Measurements from ENCODE around the gene CCDC172. TPM values are rescaled to one million over a fixed set of nuclear protein-coding genes. Genes with fewer than 3 reads are reported as not detected.

Gene CCDC172
- total RNA-seq, 2 donors from 2014 or later, result not detected

GRCh38 chr10:116307455-116307854 is 16.8 kb upstream of the CCDC172 start:
- no peak overlapping the region for H3K27ac Mint-ChIP-seq
- H3K4me1 Mint-ChIP-seq (ENCODE audit: low read depth), result no peaks in the 10 kb centered on the region
- H3K4me3 Mint-ChIP-seq, result no peak overlapping the region
- H3K9me3 Mint-ChIP-seq, result peaks cover 0 to 1% of the 10 kb centered on the region in 2 donors
- peaks cover 0 to 1% of the 10 kb centered on the region in 2 donors for H3K36me3 Mint-ChIP-seq (ENCODE audit: insufficient read depth in 2 of 2)
- DNase-seq (no peak), ATAC-seq (replicated peaks in 1 of 2) (no peak)
- no peaks in the 10 kb centered on the region for H3K27me3 Mint-ChIP-seq (ENCODE audit: low read depth)

- Mint-ChIP-seq H3K9me3 (peaks cover 1 to 2% of the 10 kb centered on the region in 2 donors), H3K27ac (no peak overlapping the region), H3K4me3 (no peak overlapping the region), H3K4me1 (ENCODE audit: low read depth) (no peaks in the 10 kb centered on the region), H3K36me3 (ENCODE audit: insufficient read depth in 2 of 2) (no peaks in the 10 kb centered on the region), H3K27me3 (ENCODE audit: low read depth) (no peaks in the 10 kb centered on the region)
- no peak for ATAC-seq (replicated peaks in 1 of 2)
- DNase-seq, result no peak
These were observed 13.2 kb upstream of the CCDC172 start for GRCh38 chr10:116311016-116311415.

- Mint-ChIP-seq H3K36me3 (ENCODE audit: insufficient read depth in 2 of 2) (no peaks in the 10 kb centered on the region), H3K4me1 (ENCODE audit: low read depth) (no peaks in the 10 kb centered on the region), H3K4me3 (no peak overlapping the region), H3K9me3 (peaks cover 0 to 2% of the 10 kb centered on the region in 2 donors), H3K27ac (no peak overlapping the region), H3K27me3 (ENCODE audit: low read depth) (no peaks in the 10 kb centered on the region)
- DNase-seq (no peak), ATAC-seq (replicated peaks in 1 of 2) (no peak)
These were observed 12.3 kb upstream of the CCDC172 start for GRCh38 chr10:116311706-116312490.

GRCh38 chr10:116312548-116312947 is 11.7 kb upstream of the CCDC172 start:
- DNase-seq (no peak), ATAC-seq (replicated peaks in 1 of 2) (no peak)
- H3K9me3 Mint-ChIP-seq, result peaks cover 0 to 2% of the 10 kb centered on the region in 2 donors
- H3K4me1 Mint-ChIP-seq (ENCODE audit: low read depth), result no peaks in the 10 kb centered on the region
- no peak overlapping the region for H3K4me3 Mint-ChIP-seq
- no peaks in the 10 kb centered on the region for H3K27me3 Mint-ChIP-seq (ENCODE audit: low read depth)
- no peak overlapping the region for H3K27ac Mint-ChIP-seq
- H3K36me3 Mint-ChIP-seq (ENCODE audit: insufficient read depth in 2 of 2), result no peaks in the 10 kb centered on the region

- Mint-ChIP-seq H3K36me3 (ENCODE audit: insufficient read depth in 2 of 2) (no peaks in the 10 kb centered on the region), H3K9me3 (peaks cover 0 to 2% of the 10 kb centered on the region in 2 donors), H3K4me3 (no peak overlapping the region), H3K27me3 (ENCODE audit: low read depth) (no peaks in the 10 kb centered on the region), H3K27ac (no peak overlapping the region), H3K4me1 (ENCODE audit: low read depth) (no peaks in the 10 kb centered on the region)
- ATAC-seq (replicated peaks in 1 of 2), result no peak
- no peak for DNase-seq
These were observed 7.7 kb upstream of the CCDC172 start for GRCh38 chr10:116316503-116316902.

GRCh38 chr10:116324951-116325635 is 845 bp downstream of the CCDC172 start:
- H3K4me1 Mint-ChIP-seq (ENCODE audit: low read depth), result no peaks in the 10 kb centered on the region
- no peaks in the 10 kb centered on the region for H3K9me3 Mint-ChIP-seq
- H3K27ac Mint-ChIP-seq, result no peak overlapping the region
- ATAC-seq (replicated peaks in 1 of 2) (no peak), DNase-seq (no peak)
- no peak overlapping the region for H3K4me3 Mint-ChIP-seq
- no peaks in the 10 kb centered on the region for H3K27me3 Mint-ChIP-seq (ENCODE audit: low read depth)
- no peaks in the 10 kb centered on the region for H3K36me3 Mint-ChIP-seq (ENCODE audit: insufficient read depth in 2 of 2)

- DNase-seq (no peak), ATAC-seq (replicated peaks in 1 of 2) (no peak)
- H3K36me3 Mint-ChIP-seq (ENCODE audit: insufficient read depth in 2 of 2), result no peaks in the 10 kb centered on the region
- no peaks in the 10 kb centered on the region for H3K4me1 Mint-ChIP-seq (ENCODE audit: low read depth)
- no peaks in the 10 kb centered on the region for H3K9me3 Mint-ChIP-seq
- no peak overlapping the region for H3K4me3 Mint-ChIP-seq
- H3K27ac Mint-ChIP-seq, result no peak overlapping the region
- H3K27me3 Mint-ChIP-seq (ENCODE audit: low read depth), result no peaks in the 10 kb centered on the region
These were observed 1.7 kb downstream of the CCDC172 start for GRCh38 chr10:116325987-116326386.

GRCh38 chr10:116329153-116329552 is 4.9 kb downstream of the CCDC172 start:
- ATAC-seq (replicated peaks in 1 of 2), result no peak

GRCh38 chr10:116331815-116332214 is 7.6 kb downstream of the CCDC172 start:
- Mint-ChIP-seq H3K4me1 (ENCODE audit: low read depth) (no peaks in the 10 kb centered on the region), H3K27me3 (ENCODE audit: low read depth) (no peaks in the 10 kb centered on the region), H3K9me3 (no peaks in the 10 kb centered on the region), H3K4me3 (no peak overlapping the region), H3K27ac (no peak overlapping the region), H3K36me3 (ENCODE audit: insufficient read depth in 2 of 2) (no peaks in the 10 kb centered on the region)
- DNase-seq, result no peak
- ATAC-seq (replicated peaks in 1 of 2), result no peak

More at GRCh38 chr10:116329153-116329552, 4.9 kb downstream of the CCDC172 start:
- no peaks in the 10 kb centered on the region for H3K9me3 Mint-ChIP-seq
- H3K27me3 Mint-ChIP-seq (ENCODE audit: low read depth), result no peaks in the 10 kb centered on the region
- no peak overlapping the region for H3K27ac Mint-ChIP-seq
- no peak overlapping the region for H3K4me3 Mint-ChIP-seq
- no peaks in the 10 kb centered on the region for H3K36me3 Mint-ChIP-seq (ENCODE audit: insufficient read depth in 2 of 2)
- H3K4me1 Mint-ChIP-seq (ENCODE audit: low read depth), result no peaks in the 10 kb centered on the region
- DNase-seq, result no peak

- no peaks in the 10 kb centered on the region for H3K4me1 Mint-ChIP-seq (ENCODE audit: low read depth)
- DNase-seq (no peak), ATAC-seq (replicated peaks in 1 of 2) (no peak)
- H3K36me3 Mint-ChIP-seq (ENCODE audit: insufficient read depth in 2 of 2), result no peaks in the 10 kb centered on the region
- no peak overlapping the region for H3K27ac Mint-ChIP-seq
- no peaks in the 10 kb centered on the region for H3K9me3 Mint-ChIP-seq
- H3K27me3 Mint-ChIP-seq (ENCODE audit: low read depth), result no peaks in the 10 kb centered on the region
- H3K4me3 Mint-ChIP-seq, result no peak overlapping the region
These were observed 12.6 kb downstream of the CCDC172 start for GRCh38 chr10:116336866-116337265.

- H3K36me3 Mint-ChIP-seq (ENCODE audit: insufficient read depth in 2 of 2), result peaks cover 0 to 2% of the 10 kb centered on the region in 2 donors
- H3K4me1 Mint-ChIP-seq (ENCODE audit: low read depth), result no peaks in the 10 kb centered on the region
- no peak overlapping the region for H3K4me3 Mint-ChIP-seq
- DNase-seq (no peak), ATAC-seq (replicated peaks in 1 of 2) (no peak)
- no peaks in the 10 kb centered on the region for H3K27me3 Mint-ChIP-seq (ENCODE audit: low read depth)
- H3K9me3 Mint-ChIP-seq, result peaks cover 3 to 8% of the 10 kb centered on the region in 2 donors
- no peak overlapping the region for H3K27ac Mint-ChIP-seq
These were observed 27.9 kb downstream of the CCDC172 start for GRCh38 chr10:116352125-116352524.

GRCh38 chr10:116353817-116354216 is 29.6 kb downstream of the CCDC172 start:
- Mint-ChIP-seq H3K27me3 (ENCODE audit: low read depth) (no peaks in the 10 kb centered on the region), H3K4me1 (ENCODE audit: low read depth) (no peaks in the 10 kb centered on the region), H3K36me3 (ENCODE audit: insufficient read depth in 2 of 2) (peaks cover 0 to 2% of the 10 kb centered on the region in 2 donors), H3K9me3 (peaks cover 3 to 8% of the 10 kb centered on the region in 2 donors), H3K4me3 (no peak overlapping the region), H3K27ac (no peak overlapping the region)
- no peak for DNase-seq
- ATAC-seq (replicated peaks in 1 of 2), result no peak

- no peak for ATAC-seq (replicated peaks in 1 of 2)
- no peak for DNase-seq
- Mint-ChIP-seq H3K9me3 (peaks cover 0 to 3% of the 10 kb centered on the region in 2 donors), H3K27ac (no peak overlapping the region), H3K36me3 (ENCODE audit: insufficient read depth in 2 of 2) (no peaks in the 10 kb centered on the region), H3K27me3 (ENCODE audit: low read depth) (no peaks in the 10 kb centered on the region), H3K4me3 (no peak overlapping the region), H3K4me1 (ENCODE audit: low read depth) (no peaks in the 10 kb centered on the region)
These were observed 31.1 kb downstream of the CCDC172 start for GRCh38 chr10:116355341-116355740.
